Ishikawa (cell line): ENCODE results near the gene PDE2A.

ENCODE experiments used
- CEBPB ChIP-seq: IDR thresholded peaks from 2 replicates; pipeline ENCODE4 v1.6.1; 2012
- CREB1 ChIP-seq: IDR thresholded peaks from 2 replicates; pipeline ENCODE4 v1.6.1; 2012; ENCODE audit warnings: low read depth
- EP300 ChIP-seq: IDR thresholded peaks from 2 replicates; pipeline ENCODE4 v1.6.1; 2012; ENCODE audit warnings: borderline replicate concordance
- FOXM1 ChIP-seq: IDR thresholded peaks from 2 replicates; pipeline ENCODE4 v1.6.1; 2012; ENCODE audit warnings: low read depth, borderline replicate concordance
- NFIC ChIP-seq: IDR thresholded peaks from 2 replicates; pipeline ENCODE4 v1.6.1; 2012
- RAD21 ChIP-seq: IDR thresholded peaks from 2 replicates; pipeline ENCODE4 v1.6.1; 2012; ENCODE audit warnings: low read depth
- TAF1 ChIP-seq: IDR thresholded peaks from 2 replicates; pipeline ENCODE4 v1.6.1; 2012; ENCODE audit warnings: low read depth, mild to moderate bottlenecking
- TEAD4 ChIP-seq: IDR thresholded peaks from 2 replicates; pipeline ENCODE4 v1.6.1; 2012
- TF ChIP-seq, protein P1 (sequence below): IDR thresholded peaks from 2 replicates; pipeline ENCODE4 v1.6.1; 2012
- TF ChIP-seq, protein P2 (sequence below): IDR thresholded peaks from 2 replicates; pipeline ENCODE4 v1.6.1; 2012; ENCODE audit warnings: low read depth, mild to moderate bottlenecking
- TF ChIP-seq, protein P3 (sequence below): IDR thresholded peaks from 2 replicates; pipeline ENCODE4 v1.6.1; 2012

DNA sequence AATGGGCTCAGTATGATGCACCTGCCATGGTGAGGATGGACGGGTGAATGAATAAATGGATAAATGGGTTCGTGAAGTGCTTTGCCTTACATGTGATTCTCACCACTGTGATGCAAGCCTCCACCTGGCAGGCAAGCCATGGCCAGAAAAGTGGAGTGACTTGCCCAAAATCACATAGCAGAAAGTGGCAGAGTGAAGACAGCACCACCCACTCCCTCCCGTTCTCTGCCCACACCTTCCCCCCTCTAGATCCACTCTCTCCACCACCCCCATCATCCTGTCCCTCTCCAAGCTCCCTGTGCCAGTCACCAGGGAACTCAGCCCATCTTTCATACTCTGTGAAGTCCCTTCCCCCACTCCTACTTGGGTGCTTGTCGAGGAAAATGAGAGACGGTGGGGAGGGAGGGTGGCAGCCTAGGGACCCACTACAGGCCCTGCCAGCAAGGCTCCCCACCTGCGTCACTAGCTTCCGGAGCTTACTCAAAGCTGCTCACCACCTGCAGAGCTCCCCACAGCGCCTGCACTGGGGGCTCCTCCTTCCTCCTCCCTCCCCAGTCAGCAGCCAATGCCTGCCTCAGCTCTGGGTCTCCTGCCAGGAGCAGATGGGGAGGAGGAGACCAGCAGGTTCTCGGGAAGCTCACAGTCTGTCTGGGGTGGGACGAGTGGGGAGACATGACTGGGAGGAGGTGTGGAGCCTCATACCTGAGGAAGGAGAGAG is 82.3 kb downstream of the PDE2A start:
- TF ChIP-seq FOXM1 (no peak), CEBPB (no peak), RAD21 (no peak), CREB1 (no peak), EP300 (peak; percentile 55), TEAD4 (0 out of 2 replicates have a peak, but pooled peaks have one; percentile 12), NFIC (no peak), TAF1 (no peak)
- TF ChIP-seq, protein P1, sequence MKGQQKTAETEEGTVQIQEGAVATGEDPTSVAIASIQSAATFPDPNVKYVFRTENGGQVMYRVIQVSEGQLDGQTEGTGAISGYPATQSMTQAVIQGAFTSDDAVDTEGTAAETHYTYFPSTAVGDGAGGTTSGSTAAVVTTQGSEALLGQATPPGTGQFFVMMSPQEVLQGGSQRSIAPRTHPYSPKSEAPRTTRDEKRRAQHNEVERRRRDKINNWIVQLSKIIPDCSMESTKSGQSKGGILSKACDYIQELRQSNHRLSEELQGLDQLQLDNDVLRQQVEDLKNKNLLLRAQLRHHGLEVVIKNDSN: no peak
- TF ChIP-seq, protein P2, sequence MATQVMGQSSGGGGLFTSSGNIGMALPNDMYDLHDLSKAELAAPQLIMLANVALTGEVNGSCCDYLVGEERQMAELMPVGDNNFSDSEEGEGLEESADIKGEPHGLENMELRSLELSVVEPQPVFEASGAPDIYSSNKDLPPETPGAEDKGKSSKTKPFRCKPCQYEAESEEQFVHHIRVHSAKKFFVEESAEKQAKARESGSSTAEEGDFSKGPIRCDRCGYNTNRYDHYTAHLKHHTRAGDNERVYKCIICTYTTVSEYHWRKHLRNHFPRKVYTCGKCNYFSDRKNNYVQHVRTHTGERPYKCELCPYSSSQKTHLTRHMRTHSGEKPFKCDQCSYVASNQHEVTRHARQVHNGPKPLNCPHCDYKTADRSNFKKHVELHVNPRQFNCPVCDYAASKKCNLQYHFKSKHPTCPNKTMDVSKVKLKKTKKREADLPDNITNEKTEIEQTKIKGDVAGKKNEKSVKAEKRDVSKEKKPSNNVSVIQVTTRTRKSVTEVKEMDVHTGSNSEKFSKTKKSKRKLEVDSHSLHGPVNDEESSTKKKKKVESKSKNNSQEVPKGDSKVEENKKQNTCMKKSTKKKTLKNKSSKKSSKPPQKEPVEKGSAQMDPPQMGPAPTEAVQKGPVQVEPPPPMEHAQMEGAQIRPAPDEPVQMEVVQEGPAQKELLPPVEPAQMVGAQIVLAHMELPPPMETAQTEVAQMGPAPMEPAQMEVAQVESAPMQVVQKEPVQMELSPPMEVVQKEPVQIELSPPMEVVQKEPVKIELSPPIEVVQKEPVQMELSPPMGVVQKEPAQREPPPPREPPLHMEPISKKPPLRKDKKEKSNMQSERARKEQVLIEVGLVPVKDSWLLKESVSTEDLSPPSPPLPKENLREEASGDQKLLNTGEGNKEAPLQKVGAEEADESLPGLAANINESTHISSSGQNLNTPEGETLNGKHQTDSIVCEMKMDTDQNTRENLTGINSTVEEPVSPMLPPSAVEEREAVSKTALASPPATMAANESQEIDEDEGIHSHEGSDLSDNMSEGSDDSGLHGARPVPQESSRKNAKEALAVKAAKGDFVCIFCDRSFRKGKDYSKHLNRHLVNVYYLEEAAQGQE: no peak
- TF ChIP-seq, protein P3, sequence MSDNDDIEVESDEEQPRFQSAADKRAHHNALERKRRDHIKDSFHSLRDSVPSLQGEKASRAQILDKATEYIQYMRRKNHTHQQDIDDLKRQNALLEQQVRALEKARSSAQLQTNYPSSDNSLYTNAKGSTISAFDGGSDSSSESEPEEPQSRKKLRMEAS: no peak
